Panc1 (cell line): ENCODE measurements around the gene LTB4R. TPM values are rescaled to one million over a fixed set of nuclear protein-coding genes. Genes with fewer than 3 reads are reported as not detected.

Experiments
- ATAC-seq: fragments of 200-7000 bp; cut with Tn5 transposase; 2 replicates; pipeline ENCODE4 v1.9.1; 2020; ENCODE audit warnings: mild to moderate bottlenecking, moderate library complexity
- BruUV-seq: library from RNA; stranded (reverse); fragments of 400-500 nt; replicated peaks from 2 replicates; lab custom pipeline; 2021; lab: Mats Ljungman, UMichigan
- CTCF ChIA-PET: fragments of 300-600 bp; sonication (Branson Sonifier 250); formaldehyde crosslinking; loops from one replicate; lab custom pipeline; 2022; ENCODE audit warnings: antibody characterized with exemption; lab: Charles Lee
- POLR2A ChIA-PET: fragments of 300-600 bp; sonication (Branson Sonifier 250); formaldehyde crosslinking; loops from one replicate; lab custom pipeline; 2022; ENCODE audit warnings: antibody characterized with exemption; lab: Charles Lee
- DNase-seq: peaks from one replicate; pipeline ENCODE4 v3.0.0-alpha.2; 2010; ENCODE audit warnings: low read depth, low spot score
- H3K27ac ChIP-seq: 2 replicates; pipeline ENCODE4 v1.5.1; 2011; ENCODE audit warnings: mild to moderate bottlenecking, low read length, inconsistent platforms
- H3K27me3 ChIP-seq: fragments of 200-500 bp; sonication (Bioruptor generic); 2 replicates; pipeline ENCODE4 v1.6.0; 2014; ENCODE audit warnings: low read length, inconsistent platforms; ENCODE audit not compliant: control insufficient read depth, insufficient read depth
- H3K36me3 ChIP-seq: fragments of 200-500 bp; sonication (Bioruptor generic); 2 replicates; pipeline ENCODE4 v1.5.1; 2014; ENCODE audit warnings: inconsistent platforms, mild to moderate bottlenecking, low read length, moderate library complexity; ENCODE audit not compliant: control insufficient read depth, insufficient read depth
- H3K4me1 ChIP-seq: 2 replicates; pipeline ENCODE4 v1.5.1; 2011; ENCODE audit warnings: inconsistent platforms, mild to moderate bottlenecking, low read length, moderate library complexity; ENCODE audit not compliant: control insufficient read depth, insufficient read depth
- H3K4me3 ChIP-seq, 2 experiments: 2 replicates each; pipeline ENCODE4 v1.5.1; 2011 to 2012; ENCODE audit warnings: low read depth in 2 of 2, low read length in 2 of 2, mild to moderate bottlenecking in 2 of 2, inconsistent platforms in 1 of 2, moderate library complexity in 1 of 2
- H3K9me3 ChIP-seq: fragments of 200-500 bp; sonication (Bioruptor generic); 2 replicates; pipeline ENCODE4 v1.5.1; 2014; ENCODE audit warnings: low read depth, mild to moderate bottlenecking, inconsistent platforms, low read length, moderate library complexity; ENCODE audit not compliant: control insufficient read depth, insufficient read depth
- POLR2AphosphoS5 ChIP-seq: IDR thresholded peaks from 2 replicates; pipeline ENCODE4 v1.6.1; 2012; ENCODE audit warnings: mild to moderate bottlenecking, low read depth, low read length, moderate library complexity
- SIN3A ChIP-seq: IDR thresholded peaks from 2 replicates; pipeline ENCODE4 v1.6.1; 2012; ENCODE audit warnings: low read depth, mild to moderate bottlenecking, low read length, moderate library complexity, borderline replicate concordance; ENCODE audit not compliant: insufficient read depth
- TCF7L2 ChIP-seq: IDR thresholded peaks from 2 replicates; pipeline ENCODE4 v1.6.1; 2011; ENCODE audit warnings: mild to moderate bottlenecking, low read depth, low read length, inconsistent platforms
- in situ Hi-C: cut with HindIII; loops from 2 replicates; pipeline ENCODE4 v1.10.0; 2016; ENCODE audit warnings: low sequenced_read_pairs, low pct_unique_long_range_greater_than_20kb
- intact Hi-C: fragments of 100-400 bp; cut with micrococcal nuclease; formaldehyde crosslinking; loops from one replicate; pipeline ENCODE4 v1.10.0; 2022; ENCODE audit not compliant: unreplicated experiment
- total RNA-seq: library from RNA; stranded (reverse); gene quantifications from one replicate; pipeline ENCODE4 v1.2.1, GENCODE V29; 2021; ENCODE audit not compliant: unreplicated experiment
- TF ChIP-seq, protein P1 (sequence below): fragments of 450-650 bp; IDR thresholded peaks from 2 replicates; pipeline ENCODE4 v1.5.1; 2017; ENCODE audit warnings: mild to moderate bottlenecking
- TF ChIP-seq, protein P2 (sequence below), 2 experiments: IDR thresholded peaks; 2 replicates each; pipeline ENCODE4 v1.6.1; 2011 to 2012; ENCODE audit warnings: low read depth in 2 of 2, control low read depth in 1 of 2, low read length in 1 of 2, mild to moderate bottlenecking in 1 of 2, moderate library complexity in 1 of 2; ENCODE audit not compliant: insufficient read depth in 1 of 2

LTB4R gene
- total RNA-seq, 1 experiment from 2014 or later, result 4.8 TPM

DNA sequence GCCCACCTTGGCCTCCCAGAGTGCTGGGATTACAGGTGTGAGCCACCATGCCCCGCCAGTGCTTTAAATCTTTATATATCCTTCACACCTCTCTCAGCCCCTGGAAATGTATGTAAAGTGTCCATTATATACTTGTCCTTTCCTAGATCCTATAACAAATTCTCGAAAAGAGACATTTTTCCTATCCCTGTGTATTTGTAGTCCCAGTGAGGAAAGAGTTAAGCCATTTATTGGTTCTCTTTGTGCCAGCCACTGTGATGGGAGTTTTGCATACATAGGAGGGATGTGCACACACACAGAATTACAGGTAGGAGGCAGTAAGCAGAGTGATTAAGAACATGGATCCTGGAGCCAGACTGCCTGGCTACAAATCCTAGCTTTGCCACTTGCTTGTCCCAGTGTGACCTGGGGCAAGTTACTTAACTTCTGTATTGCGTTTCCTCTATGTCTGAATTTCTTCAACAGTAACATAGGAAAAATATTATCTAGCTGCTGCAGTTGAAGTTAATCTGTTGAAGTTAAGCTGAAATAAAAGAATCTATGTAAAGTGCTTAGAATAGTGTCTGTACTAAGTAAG, 37.8 kb upstream of the LTB4R start:
- ATAC-seq (no peak), DNase-seq (no peak)
- intact Hi-C loops, result no loop called here
- no peak overlapping the region for H3K4me3 ChIP-seq
- ChIA-PET POLR2A (no interaction called here), CTCF (no interaction called here)
- TF ChIP-seq, protein P1, sequence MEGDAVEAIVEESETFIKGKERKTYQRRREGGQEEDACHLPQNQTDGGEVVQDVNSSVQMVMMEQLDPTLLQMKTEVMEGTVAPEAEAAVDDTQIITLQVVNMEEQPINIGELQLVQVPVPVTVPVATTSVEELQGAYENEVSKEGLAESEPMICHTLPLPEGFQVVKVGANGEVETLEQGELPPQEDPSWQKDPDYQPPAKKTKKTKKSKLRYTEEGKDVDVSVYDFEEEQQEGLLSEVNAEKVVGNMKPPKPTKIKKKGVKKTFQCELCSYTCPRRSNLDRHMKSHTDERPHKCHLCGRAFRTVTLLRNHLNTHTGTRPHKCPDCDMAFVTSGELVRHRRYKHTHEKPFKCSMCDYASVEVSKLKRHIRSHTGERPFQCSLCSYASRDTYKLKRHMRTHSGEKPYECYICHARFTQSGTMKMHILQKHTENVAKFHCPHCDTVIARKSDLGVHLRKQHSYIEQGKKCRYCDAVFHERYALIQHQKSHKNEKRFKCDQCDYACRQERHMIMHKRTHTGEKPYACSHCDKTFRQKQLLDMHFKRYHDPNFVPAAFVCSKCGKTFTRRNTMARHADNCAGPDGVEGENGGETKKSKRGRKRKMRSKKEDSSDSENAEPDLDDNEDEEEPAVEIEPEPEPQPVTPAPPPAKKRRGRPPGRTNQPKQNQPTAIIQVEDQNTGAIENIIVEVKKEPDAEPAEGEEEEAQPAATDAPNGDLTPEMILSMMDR, result peak; percentile 17; the same call in 1 of the 2 replicates
- TF ChIP-seq, protein P2, sequence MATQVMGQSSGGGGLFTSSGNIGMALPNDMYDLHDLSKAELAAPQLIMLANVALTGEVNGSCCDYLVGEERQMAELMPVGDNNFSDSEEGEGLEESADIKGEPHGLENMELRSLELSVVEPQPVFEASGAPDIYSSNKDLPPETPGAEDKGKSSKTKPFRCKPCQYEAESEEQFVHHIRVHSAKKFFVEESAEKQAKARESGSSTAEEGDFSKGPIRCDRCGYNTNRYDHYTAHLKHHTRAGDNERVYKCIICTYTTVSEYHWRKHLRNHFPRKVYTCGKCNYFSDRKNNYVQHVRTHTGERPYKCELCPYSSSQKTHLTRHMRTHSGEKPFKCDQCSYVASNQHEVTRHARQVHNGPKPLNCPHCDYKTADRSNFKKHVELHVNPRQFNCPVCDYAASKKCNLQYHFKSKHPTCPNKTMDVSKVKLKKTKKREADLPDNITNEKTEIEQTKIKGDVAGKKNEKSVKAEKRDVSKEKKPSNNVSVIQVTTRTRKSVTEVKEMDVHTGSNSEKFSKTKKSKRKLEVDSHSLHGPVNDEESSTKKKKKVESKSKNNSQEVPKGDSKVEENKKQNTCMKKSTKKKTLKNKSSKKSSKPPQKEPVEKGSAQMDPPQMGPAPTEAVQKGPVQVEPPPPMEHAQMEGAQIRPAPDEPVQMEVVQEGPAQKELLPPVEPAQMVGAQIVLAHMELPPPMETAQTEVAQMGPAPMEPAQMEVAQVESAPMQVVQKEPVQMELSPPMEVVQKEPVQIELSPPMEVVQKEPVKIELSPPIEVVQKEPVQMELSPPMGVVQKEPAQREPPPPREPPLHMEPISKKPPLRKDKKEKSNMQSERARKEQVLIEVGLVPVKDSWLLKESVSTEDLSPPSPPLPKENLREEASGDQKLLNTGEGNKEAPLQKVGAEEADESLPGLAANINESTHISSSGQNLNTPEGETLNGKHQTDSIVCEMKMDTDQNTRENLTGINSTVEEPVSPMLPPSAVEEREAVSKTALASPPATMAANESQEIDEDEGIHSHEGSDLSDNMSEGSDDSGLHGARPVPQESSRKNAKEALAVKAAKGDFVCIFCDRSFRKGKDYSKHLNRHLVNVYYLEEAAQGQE (IDR thresholded peaks at IDR 0.05; ENCODE audit: insufficient read depth in 1 of 2, low read depth in 2 of 2, low read length in 1 of 2), result no peak
- TF ChIP-seq POLR2AphosphoS5, result no peak
- TF ChIP-seq TCF7L2, result no peak
- TF ChIP-seq SIN3A, result no peak
- no peaks in the 10 kb centered on the region for H3K36me3 ChIP-seq
- no peak overlapping the region for H3K27ac ChIP-seq
- no peaks in the 10 kb centered on the region for H3K9me3 ChIP-seq
- in situ Hi-C loops, result no loop called here
- peaks cover 3% of the 10 kb centered on the region; the same call in 1 of the 2 replicates for H3K4me1 ChIP-seq
- BruUV-seq, result no TSS peak
- no peaks in the 10 kb centered on the region for H3K27me3 ChIP-seq

DNA sequence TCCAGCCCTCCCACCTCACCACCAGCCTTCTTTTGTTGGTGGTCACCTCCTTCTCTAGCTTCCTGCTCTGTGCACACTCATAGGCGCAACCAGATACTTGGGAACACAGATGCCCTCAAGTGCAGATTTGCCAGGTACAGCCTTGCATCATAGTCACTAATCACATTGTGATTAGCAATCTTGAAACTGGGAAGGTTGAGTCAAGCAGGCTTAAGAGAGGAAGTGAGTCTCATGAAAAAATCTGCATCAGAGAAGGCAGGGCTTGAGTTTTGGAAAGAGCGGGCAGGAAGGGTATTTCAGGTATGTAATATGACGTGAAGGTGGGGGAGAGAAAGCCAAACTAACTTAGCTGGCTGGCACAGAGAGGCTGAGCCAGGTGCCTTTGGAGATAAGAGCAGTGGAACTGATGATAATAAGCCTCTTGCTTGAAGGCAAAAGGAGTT, 37.2 kb upstream of the LTB4R start:
- no peaks in the 10 kb centered on the region for H3K36me3 ChIP-seq
- ChIA-PET CTCF (no interaction called here), POLR2A (no interaction called here)
- in situ Hi-C loops (no loop called here), intact Hi-C loops (no loop called here)
- ATAC-seq (no peak), DNase-seq (no peak)
- H3K27ac ChIP-seq, result no peak overlapping the region
- peaks cover 3% of the 10 kb centered on the region; the same call in 1 of the 2 replicates for H3K4me1 ChIP-seq
- no peaks in the 10 kb centered on the region for H3K9me3 ChIP-seq
- TF ChIP-seq TCF7L2 (no peak), SIN3A (no peak), POLR2AphosphoS5 (no peak)
- TF ChIP-seq, protein P2 (IDR thresholded peaks at IDR 0.05; ENCODE audit: insufficient read depth in 1 of 2, low read depth in 2 of 2, low read length in 1 of 2), result no peak
- TF ChIP-seq, protein P1, result no peak
- H3K4me3 ChIP-seq, result no peak overlapping the region
- no TSS peak for BruUV-seq
- no peaks in the 10 kb centered on the region for H3K27me3 ChIP-seq
